CD4-positive, alpha-beta T cell (primary cell): ENCODE measurements around the gene BATF2. TPM values are rescaled to one million over a fixed set of nuclear protein-coding genes. Genes with fewer than 3 reads are reported as not detected.

Source experiments
- ATAC-seq: fragments of 200-7000 bp; cut with Tn5 transposase; one replicate; pipeline ENCODE4 v1.10.0; 2022; ENCODE audit warnings: mild to moderate bottlenecking; ENCODE audit not compliant: poor library complexity
- CTCF ChIA-PET: fragments of 350-600 bp; sonication (Branson Sonifier 250); formaldehyde crosslinking; loops from one replicate; lab custom pipeline; 2021; ENCODE audit warnings: antibody characterized with exemption, inconsistent platforms; lab: Charles Lee
- POLR2A ChIA-PET: fragments of 350-600 bp; sonication (Branson Sonifier 250); formaldehyde crosslinking; loops from one replicate; lab custom pipeline; 2021; ENCODE audit warnings: antibody characterized with exemption, inconsistent platforms; lab: Charles Lee
- DNase-seq, 14 experiments: peaks; one replicate each; pipeline ENCODE4 v3.0.0-alpha.2; 2013 to 2020; ENCODE audit warnings: mixed read lengths in 2 of 14
- H3K27ac ChIP-seq, 2 donors: one replicate each; pipeline versions ENCODE4 v1.5.1 to v1.7.0; 2013; ENCODE audit warnings: low read length in 2 of 2, low read depth in 1 of 2, mild to moderate bottlenecking in 1 of 2
- H3K27me3 ChIP-seq, 2 experiments: 1 replicate in 1 of 2; 2 replicates in 1 of 2; pipeline versions ENCODE4 v1.6.1 to v1.7.0; 2013; ENCODE audit warnings: low read length in 2 of 2, control low read depth in 1 of 2, mild to moderate bottlenecking in 1 of 2, moderate library complexity in 1 of 2; ENCODE audit not compliant: insufficient read depth in 2 of 2, control insufficient read depth in 1 of 2
- H3K36me3 ChIP-seq: one replicate; pipeline ENCODE4 v1.6.1; 2013; ENCODE audit warnings: low read length, control low read depth; ENCODE audit not compliant: insufficient read depth
- H3K4me1 ChIP-seq: one replicate; pipeline ENCODE4 v1.6.1; 2013; ENCODE audit warnings: low read length, control low read depth; ENCODE audit not compliant: insufficient read depth
- H3K4me3 ChIP-seq: one replicate; pipeline ENCODE4 v1.5.1; 2013; ENCODE audit warnings: mild to moderate bottlenecking, low read length, moderate library complexity
- H3K9me3 ChIP-seq, 2 experiments: 1 replicate in 1 of 2; 2 replicates in 1 of 2; pipeline versions ENCODE4 v1.6.1 to v1.7.0; 2013; ENCODE audit warnings: low read length in 2 of 2, mild to moderate bottlenecking in 2 of 2, control low read depth in 1 of 2, moderate library complexity in 1 of 2; ENCODE audit not compliant: control insufficient read depth in 1 of 2, insufficient read depth in 1 of 2
- H3K27ac Mint-ChIP-seq: one replicate; pipeline ENCODE4 v1.8.0; 2020; ENCODE audit warnings: mixed read lengths
- H3K27me3 Mint-ChIP-seq: one replicate; pipeline ENCODE4 v1.8.0; 2021; ENCODE audit warnings: mixed read lengths
- H3K36me3 Mint-ChIP-seq: one replicate; pipeline ENCODE4 v1.8.0; 2021; ENCODE audit warnings: low read depth, mixed read lengths
- H3K4me1 Mint-ChIP-seq: one replicate; pipeline ENCODE4 v1.8.0; 2021; ENCODE audit warnings: low read depth, mixed read lengths
- H3K4me3 Mint-ChIP-seq: one replicate; pipeline ENCODE4 v1.8.0; 2020; ENCODE audit warnings: mild to moderate bottlenecking, mixed read lengths
- H3K9me3 Mint-ChIP-seq: one replicate; pipeline ENCODE4 v1.8.0; 2020; ENCODE audit warnings: mixed read lengths
- CTCF ChIP-seq: fragments of 200-600 bp; IDR thresholded peaks from one replicate; pipeline ENCODE4 v1.8.0; 2022; ENCODE audit warnings: antibody characterized with exemption, mild to moderate bottlenecking
- intact Hi-C, 2 experiments: fragments of 100-400 bp; cut with DNase I in 1 of 2; cut with micrococcal nuclease in 1 of 2; formaldehyde crosslinking; loops; one replicate each; pipeline versions ENCODE4 v1.15.1 to v1.9.0; 2023 to 2025; cut with DNase I, micrococcal nuclease
- total RNA-seq, 174 experiments: library from RNA in 2 of 174; stranded (reverse) in 2 of 174; gene quantifications; one replicate each; pipeline ENCODE4 v1.2.3 and lab custom pipeline; 2021 to 2026

The BATF2 gene
- total RNA-seq, 2 experiments from 2014 or later: not detected

DNA sequence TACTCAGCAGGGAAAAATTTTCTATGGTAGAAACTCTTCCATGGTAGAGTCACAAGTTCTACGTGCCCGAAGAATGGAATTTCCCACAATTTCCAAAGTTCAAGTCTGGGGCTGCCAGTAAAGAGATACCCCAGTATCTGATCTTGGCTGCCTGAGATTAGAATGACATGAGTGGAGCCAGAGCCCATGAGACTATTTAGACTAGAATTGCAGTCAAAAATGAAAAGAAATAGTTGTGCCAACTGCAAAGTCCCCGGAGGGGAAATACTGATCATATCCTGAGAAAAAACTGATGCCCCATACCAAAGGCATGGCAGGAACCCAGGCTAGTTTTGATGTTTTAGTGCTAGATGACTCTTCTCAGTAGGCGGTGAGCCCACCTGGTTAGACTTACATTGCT lies 36.1 kb downstream of the BATF2 start:
- Mint-ChIP-seq H3K9me3 (no peaks in the 10 kb centered on the region), H3K27me3 (peaks cover 8% of the 10 kb centered on the region), H3K27ac (no peak overlapping the region), H3K36me3 (no peaks in the 10 kb centered on the region), H3K4me1 (no peaks in the 10 kb centered on the region), H3K4me3 (no peak overlapping the region)
- Histone ChIP-seq H3K27me3 (peaks cover 0 to 8% of the 10 kb centered on the region in 2 experiments), H3K4me3 (no peak overlapping the region), H3K36me3 (no peaks in the 10 kb centered on the region), H3K9me3 (no peaks in the 10 kb centered on the region), H3K27ac (no peak overlapping the region), H3K4me1 (no peaks in the 10 kb centered on the region)
- DNase-seq (no peak), ATAC-seq (no peak)
- POLR2A ChIA-PET: interaction anchor here (1.0 kb wide), 1 partner anchor 11 kb away, joined by 3 read pairs; the partner anchor contains the start of gene MAJIN
- intact Hi-C loops: no loop called here
- TF ChIP-seq CTCF: no peak
- CTCF ChIA-PET: interaction anchor here (0.5 kb wide), 1 partner anchor 27 kb away, joined by 3 read pairs; no protein-coding TSS in a partner anchor

DNA sequence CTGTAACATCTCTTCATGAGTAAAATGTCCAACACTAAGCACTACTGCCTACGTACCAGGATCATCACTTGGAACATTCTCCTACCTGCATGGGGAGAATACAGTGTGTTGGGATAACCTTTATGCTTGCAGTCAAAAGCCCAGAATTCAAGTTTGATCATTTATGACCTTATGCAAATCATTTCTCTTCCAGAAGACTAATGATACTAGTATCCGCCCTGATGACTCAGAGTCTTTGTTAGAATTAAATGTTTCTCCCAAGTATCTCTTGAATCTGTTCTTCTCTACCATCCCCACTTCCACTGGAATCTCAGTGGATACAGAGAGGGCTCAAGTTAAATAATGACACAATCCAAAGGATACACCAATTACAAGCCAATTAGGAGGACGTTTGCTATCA lies 37.3 kb downstream of the BATF2 start:
- no peak overlapping the region for H3K27ac Mint-ChIP-seq
- H3K36me3 ChIP-seq: no peaks in the 10 kb centered on the region

GRCh38 chr11:64954201-64954600 lies 42.6 kb downstream of the BATF2 start:
- no peak overlapping the region for H3K27ac Mint-ChIP-seq
- DNase-seq (no peak), ATAC-seq (no peak)
- H3K27ac ChIP-seq: no peak overlapping the region
- no peak overlapping the region for H3K4me3 ChIP-seq
- intact Hi-C loops: no loop called here
- no peaks in the 10 kb centered on the region for H3K4me1 Mint-ChIP-seq
- H3K9me3 Mint-ChIP-seq: no peaks in the 10 kb centered on the region
- ChIA-PET CTCF (no interaction called here), POLR2A (no interaction called here)
- H3K4me3 Mint-ChIP-seq: no peak overlapping the region
- H3K4me1 ChIP-seq: no peaks in the 10 kb centered on the region
- TF ChIP-seq CTCF: no peak
- no peaks in the 10 kb centered on the region for H3K9me3 ChIP-seq
- no peaks in the 10 kb centered on the region for H3K36me3 ChIP-seq
- no peaks in the 10 kb centered on the region for H3K36me3 Mint-ChIP-seq
- H3K27me3 ChIP-seq: peaks cover 0 to 3% of the 10 kb centered on the region in 2 experiments
- H3K27me3 Mint-ChIP-seq: peaks cover 12% of the 10 kb centered on the region

More for the DNA sequence above, 37.3 kb downstream of the BATF2 start:
- Mint-ChIP-seq H3K27me3 (peaks cover 8% of the 10 kb centered on the region), H3K9me3 (no peaks in the 10 kb centered on the region), H3K4me3 (no peak overlapping the region), H3K4me1 (no peaks in the 10 kb centered on the region), H3K36me3 (no peaks in the 10 kb centered on the region)
- CTCF ChIA-PET: no interaction called here
- Histone ChIP-seq H3K27me3 (peaks cover 0 to 8% of the 10 kb centered on the region in 2 experiments), H3K27ac (no peak overlapping the region), H3K4me1 (no peaks in the 10 kb centered on the region), H3K9me3 (no peaks in the 10 kb centered on the region), H3K4me3 (no peak overlapping the region)
- POLR2A ChIA-PET: interaction anchor here (1.0 kb wide), 1 partner anchor 12 kb away, joined by 3 read pairs; the partner anchor contains the start of gene MAJIN
- DNase-seq (no peak), ATAC-seq (no peak)
- TF ChIP-seq CTCF: no peak
- intact Hi-C loops: no loop called here
